HEK293 (cell line): ENCODE results near the gene SYNPO2.

Source experiments
- CTCF ChIA-PET: fragments of 350-600 bp; formaldehyde crosslinking; extraction: SDS; loops from one replicate; lab custom pipeline; 2021; ENCODE audit warnings: antibody characterized with exemption; lab: Yijun Ruan, JAX
- POLR2A ChIA-PET: fragments of 300-600 bp; formaldehyde crosslinking; extraction: SDS; loops from one replicate; lab custom pipeline; 2020; ENCODE audit warnings: antibody characterized with exemption, inconsistent platforms; lab: Yijun Ruan, JAX
- H3K27ac ChIP-seq: fragments of 200-500 bp; sonication (Bioruptor generic); 2 replicates; pipeline ENCODE4 v1.5.1; 2014; ENCODE audit warnings: low read depth, low read length, control low read depth, inconsistent platforms; ENCODE audit errors: extremely low read depth
- H3K36me3 ChIP-seq, 2 experiments: fragments of 200-500 bp in 1 of 2; sonication (Bioruptor generic) in 1 of 2; 1 replicate in 1 of 2; 2 replicates in 1 of 2; pipeline ENCODE4 v1.5.1; 2014 to 2017; ENCODE audit warnings: inconsistent platforms in 2 of 2, low read length in 2 of 2; ENCODE audit not compliant: control insufficient read depth in 2 of 2, insufficient read depth in 1 of 2
- H3K4me1 ChIP-seq: fragments of 200-500 bp; sonication (Bioruptor generic); 2 replicates; pipeline ENCODE4 v1.5.1; 2014; ENCODE audit warnings: mild to moderate bottlenecking, low read length, inconsistent platforms; ENCODE audit not compliant: control insufficient read depth, insufficient read depth
- H3K4me3 ChIP-seq: 2 replicates; pipeline ENCODE4 v1.5.1; 2011; ENCODE audit warnings: low read depth, mild to moderate bottlenecking, control low read depth, low read length, moderate library complexity
- H3K9me3 ChIP-seq: fragments of 200-500 bp; sonication (Bioruptor generic); 2 replicates; pipeline ENCODE4 v1.5.1; 2014; ENCODE audit warnings: low read depth, low read length, inconsistent platforms; ENCODE audit not compliant: control insufficient read depth, insufficient read depth
- KLF17 ChIP-seq: fragments of 450-650 bp; formaldehyde crosslinking; IDR thresholded peaks from 2 replicates; pipeline ENCODE4 v1.5.1; 2016; ENCODE audit warnings: missing biosample characterization, missing genetic modification characterization
- MYNN ChIP-seq: fragments of 450-650 bp; formaldehyde crosslinking; IDR thresholded peaks from 2 replicates; pipeline ENCODE4 v1.5.1; 2016; ENCODE audit warnings: missing biosample characterization, missing genetic modification characterization, borderline replicate concordance
- MZF1 ChIP-seq: fragments of 450-650 bp; formaldehyde crosslinking; IDR thresholded peaks from 2 replicates; pipeline ENCODE4 v1.5.1; 2017; ENCODE audit warnings: missing biosample characterization, missing genetic modification characterization, borderline replicate concordance
- PRDM10 ChIP-seq: fragments of 450-650 bp; formaldehyde crosslinking; IDR thresholded peaks from 2 replicates; pipeline ENCODE4 v1.5.1; 2016; ENCODE audit warnings: missing biosample characterization, missing genetic modification characterization
- REPIN1 ChIP-seq: fragments of 450-650 bp; formaldehyde crosslinking; IDR thresholded peaks from 2 replicates; pipeline ENCODE4 v1.5.1; 2017; ENCODE audit warnings: missing biosample characterization, missing genetic modification characterization, low read depth
- ZNF132 ChIP-seq: fragments of 450-650 bp; formaldehyde crosslinking; IDR thresholded peaks from 2 replicates; pipeline ENCODE4 v1.5.1; 2017; ENCODE audit warnings: missing biosample characterization, missing genetic modification characterization, borderline replicate concordance
- ZNF18 ChIP-seq: fragments of 450-650 bp; formaldehyde crosslinking; IDR thresholded peaks from 2 replicates; pipeline ENCODE4 v1.5.1; 2016; ENCODE audit warnings: missing biosample characterization, missing genetic modification characterization
- ZNF211 ChIP-seq: fragments of 450-650 bp; formaldehyde crosslinking; IDR thresholded peaks from 2 replicates; pipeline ENCODE4 v1.5.1; 2016; ENCODE audit warnings: low read depth, missing biosample characterization, missing genetic modification characterization
- ZNF24 ChIP-seq: fragments of 450-650 bp; formaldehyde crosslinking; IDR thresholded peaks from 2 replicates; pipeline ENCODE4 v1.5.1; 2016; ENCODE audit warnings: missing biosample characterization, missing genetic modification characterization
- ZNF274 ChIP-seq, 2 experiments: fragments of 200-500 bp in 1 of 2; fragments of 450-650 bp in 1 of 2; sonication (Bioruptor generic) in 1 of 2; formaldehyde crosslinking in 1 of 2; IDR thresholded peaks; 2 replicates each; pipeline versions ENCODE4 v1.5.1 to v1.6.1; 2014 to 2016; ENCODE audit warnings: borderline replicate concordance in 1 of 2, inconsistent platforms in 1 of 2, low read length in 1 of 2, missing biosample characterization in 1 of 2, missing genetic modification characterization in 1 of 2
- ZNF292 ChIP-seq: fragments of 450-650 bp; formaldehyde crosslinking; IDR thresholded peaks from 2 replicates; pipeline ENCODE4 v1.5.1; 2016; ENCODE audit warnings: low read depth, missing biosample characterization, missing genetic modification characterization, borderline replicate concordance
- ZNF350 ChIP-seq: fragments of 450-650 bp; formaldehyde crosslinking; IDR thresholded peaks from 2 replicates; pipeline ENCODE4 v1.5.0; 2017; ENCODE audit warnings: missing biosample characterization, mild to moderate bottlenecking, missing genetic modification characterization
- ZNF394 ChIP-seq: fragments of 450-650 bp; formaldehyde crosslinking; IDR thresholded peaks from 2 replicates; pipeline ENCODE4 v1.5.1; 2016; ENCODE audit warnings: missing biosample characterization, missing genetic modification characterization, mild to moderate bottlenecking, moderate library complexity, borderline replicate concordance
- ZNF513 ChIP-seq: fragments of 450-650 bp; IDR thresholded peaks from 2 replicates; pipeline ENCODE4 v1.5.1; 2018; ENCODE audit warnings: missing biosample characterization, missing genetic modification characterization
- ZNF521 ChIP-seq: fragments of 450-650 bp; formaldehyde crosslinking; IDR thresholded peaks from 2 replicates; pipeline ENCODE4 v1.5.1; 2017; ENCODE audit warnings: missing biosample characterization, mild to moderate bottlenecking, missing genetic modification characterization
- ZNF558 ChIP-seq: fragments of 450-650 bp; formaldehyde crosslinking; IDR thresholded peaks from 2 replicates; pipeline ENCODE4 v1.5.1; 2016; ENCODE audit warnings: missing biosample characterization, missing genetic modification characterization
- ZNF580 ChIP-seq: fragments of 450-650 bp; formaldehyde crosslinking; IDR thresholded peaks from 2 replicates; pipeline ENCODE4 v1.5.1; 2016; ENCODE audit warnings: missing biosample characterization, missing genetic modification characterization
- ZNF600 ChIP-seq: fragments of 450-650 bp; formaldehyde crosslinking; IDR thresholded peaks from 2 replicates; pipeline ENCODE4 v1.5.1; 2016; ENCODE audit warnings: missing biosample characterization, missing genetic modification characterization
- ZNF76 ChIP-seq: fragments of 450-650 bp; formaldehyde crosslinking; IDR thresholded peaks from 2 replicates; pipeline ENCODE4; 2016; ENCODE audit warnings: low read depth, missing biosample characterization, missing genetic modification characterization, borderline replicate concordance
- ZNF785 ChIP-seq: fragments of 450-650 bp; formaldehyde crosslinking; IDR thresholded peaks from 2 replicates; pipeline ENCODE4 v1.5.1; 2016; ENCODE audit warnings: missing biosample characterization, missing genetic modification characterization
- ZNF830 ChIP-seq: fragments of 450-650 bp; IDR thresholded peaks from 2 replicates; pipeline ENCODE4 v1.5.0; 2018; ENCODE audit warnings: missing biosample characterization, missing genetic modification characterization, low read depth, mild to moderate bottlenecking, moderate library complexity
- ZNF837 ChIP-seq: fragments of 450-650 bp; formaldehyde crosslinking; IDR thresholded peaks from 2 replicates; pipeline ENCODE4 v1.5.1; 2016; ENCODE audit warnings: missing biosample characterization, missing genetic modification characterization
- ZNF843 ChIP-seq: fragments of 450-650 bp; formaldehyde crosslinking; IDR thresholded peaks from 2 replicates; pipeline ENCODE4 v1.5.1; 2016; ENCODE audit warnings: missing biosample characterization, missing genetic modification characterization
- ZSCAN5A ChIP-seq: fragments of 450-650 bp; formaldehyde crosslinking; IDR thresholded peaks from 2 replicates; pipeline ENCODE4 v1.5.1; 2016; ENCODE audit warnings: missing biosample characterization, missing genetic modification characterization

SYNPO2 gene

GRCh38 chr4:118904418-118904817 lies 15.8 kb downstream of the SYNPO2 start (continued):
- TF ChIP-seq PRDM10 (tag by site-specific recombination) = no peak
- TF ChIP-seq ZNF843 (tag by site-specific recombination) = no peak
- no peak for TF ChIP-seq ZNF274 (IDR thresholded peaks at IDR 0.05; ENCODE audit: low read length)
- TF ChIP-seq ZNF274 (tag by site-specific recombination; IDR thresholded peaks at IDR 0.05; ENCODE audit: borderline replicate concordance) = no peak
- TF ChIP-seq ZNF837 = no peak
- TF ChIP-seq MYNN = no peak
- TF ChIP-seq ZNF600 (tag by site-specific recombination) = no peak

- H3K27ac ChIP-seq = no peak overlapping the region
- H3K4me3 ChIP-seq = no peak overlapping the region
- H3K36me3 ChIP-seq = no peaks in the 10 kb centered on the region
- H3K9me3 ChIP-seq = no peaks in the 10 kb centered on the region
- ChIA-PET CTCF (interaction anchor here (1.3 kb wide), 1 partner anchor 133 kb away, joined by 4 read pairs; no protein-coding TSS in a partner anchor), POLR2A (no interaction called here)
- TF ChIP-seq ZNF24 (tag by site-specific recombination) = no peak
- no peak for TF ChIP-seq ZNF292 (tag by site-specific recombination)
- no peak for TF ChIP-seq ZNF394 (tag by site-specific recombination)
- no peak for TF ChIP-seq KLF17 (tag by site-specific recombination)
- no peak for TF ChIP-seq ZNF558 (tag by site-specific recombination)
- no peak for TF ChIP-seq ZNF785
- no peak for TF ChIP-seq ZNF211 (tag by site-specific recombination)
- TF ChIP-seq ZNF580 = no peak
- no peak for TF ChIP-seq ZNF18 (tag by site-specific recombination)
- no peak for TF ChIP-seq REPIN1 (tag by site-specific recombination)
- TF ChIP-seq ZNF350 = no peak
- TF ChIP-seq ZNF521 (tag by site-specific recombination) = no peak
- TF ChIP-seq MZF1 (tag by site-specific recombination) = no peak
- no peak for TF ChIP-seq ZNF513 (tag by site-specific recombination)
- TF ChIP-seq ZNF132 = no peak
- TF ChIP-seq ZSCAN5A (tag by site-specific recombination) = no peak
- TF ChIP-seq ZNF76 (tag by site-specific recombination) = no peak
- TF ChIP-seq ZNF830 (tag by site-specific recombination) = no peak
- H3K4me1 ChIP-seq = no peaks in the 10 kb centered on the region
Measured at GRCh38 chr4:118904935-118905334, 16.3 kb downstream of the SYNPO2 start.
